Osteocyte (in vitro differentiated cells): ENCODE data around the gene PDE4DIP. TPM values are rescaled to one million over a fixed set of nuclear protein-coding genes. Genes with fewer than 3 reads are reported as not detected.
"Not testable (repeated sequence)": the region's sequence is repeated elsewhere in the genome, so short reads cannot be mapped to it uniquely, and the experiment has no call there.

Experiments
- DNase-seq: peaks from one replicate; pipeline ENCODE4 v3.0.0; 2021; ENCODE audit warnings: mixed read lengths; ENCODE audit not compliant: unreplicated experiment; ENCODE audit errors: extremely low spot score
- H3K27ac Mint-ChIP-seq: one replicate; pipeline ENCODE4 v1.8.0; 2021; ENCODE audit warnings: mild to moderate bottlenecking, mixed read lengths; ENCODE audit not compliant: unreplicated experiment
- H3K27me3 Mint-ChIP-seq: one replicate; pipeline ENCODE4 v1.8.0; 2021; ENCODE audit warnings: mixed read lengths; ENCODE audit not compliant: unreplicated experiment
- H3K36me3 Mint-ChIP-seq: one replicate; pipeline ENCODE4 v1.8.0; 2021; ENCODE audit warnings: mixed read lengths; ENCODE audit not compliant: unreplicated experiment
- H3K4me1 Mint-ChIP-seq: one replicate; pipeline ENCODE4 v1.8.0; 2021; ENCODE audit warnings: mixed read lengths; ENCODE audit not compliant: unreplicated experiment
- H3K4me3 Mint-ChIP-seq: one replicate; pipeline ENCODE4 v1.8.0; 2021; ENCODE audit warnings: mild to moderate bottlenecking, moderate library complexity, mixed read lengths; ENCODE audit not compliant: unreplicated experiment
- H3K9me3 Mint-ChIP-seq: one replicate; pipeline ENCODE4 v1.8.0; 2021; ENCODE audit warnings: mixed read lengths; ENCODE audit not compliant: unreplicated experiment
- total RNA-seq: library from RNA; stranded (reverse); gene quantifications from 2 replicates; pipeline ENCODE4 v1.2.1, GENCODE V29; 2021

The PDE4DIP gene
- total RNA-seq, 1 donor from 2014 or later = 79.9 TPM

- H3K9me3 Mint-ChIP-seq, H3K4me1 Mint-ChIP-seq, DNase-seq, H3K27me3 Mint-ChIP-seq, H3K36me3 Mint-ChIP-seq, H3K27ac Mint-ChIP-seq, H3K4me3 Mint-ChIP-seq: not testable (repeated sequence)
These were observed 91.3 kb downstream of the PDE4DIP start for GRCh38 chr1:148935381-148936002.

- H3K9me3 Mint-ChIP-seq, H3K27ac Mint-ChIP-seq, H3K36me3 Mint-ChIP-seq, H3K27me3 Mint-ChIP-seq, H3K4me1 Mint-ChIP-seq, H3K4me3 Mint-ChIP-seq, DNase-seq: not testable (repeated sequence)
These were observed 98.7 kb downstream of the PDE4DIP start for GRCh38 chr1:148942906-148943305.

- H3K9me3 Mint-ChIP-seq = not testable (repeated sequence)
These were observed 100.9 kb downstream of the PDE4DIP start for GRCh38 chr1:148945130-148945529.

GRCh38 chr1:148948768-148949167 lies 104.5 kb downstream of the PDE4DIP start:
- H3K27ac Mint-ChIP-seq, H3K9me3 Mint-ChIP-seq, H3K4me3 Mint-ChIP-seq, H3K27me3 Mint-ChIP-seq, DNase-seq, H3K36me3 Mint-ChIP-seq, H3K4me1 Mint-ChIP-seq: not testable (repeated sequence)

More at GRCh38 chr1:148945130-148945529, 100.9 kb downstream of the PDE4DIP start:
- not testable (repeated sequence) for H3K4me1 Mint-ChIP-seq, H3K36me3 Mint-ChIP-seq, H3K27me3 Mint-ChIP-seq, H3K27ac Mint-ChIP-seq, DNase-seq, H3K4me3 Mint-ChIP-seq

- H3K27me3 Mint-ChIP-seq, H3K36me3 Mint-ChIP-seq, H3K9me3 Mint-ChIP-seq: not testable (repeated sequence)
- peak overlapping the region; percentile 95 for H3K27ac Mint-ChIP-seq
- H3K4me3 Mint-ChIP-seq = peak overlapping the region; percentile 94
- DNase-seq = peak; percentile 86
- H3K4me1 Mint-ChIP-seq = peaks cover 10% of the 10 kb centered on the region
These were observed 107.4 kb downstream of the PDE4DIP start for GRCh38 chr1:148951336-148952227.

DNA sequence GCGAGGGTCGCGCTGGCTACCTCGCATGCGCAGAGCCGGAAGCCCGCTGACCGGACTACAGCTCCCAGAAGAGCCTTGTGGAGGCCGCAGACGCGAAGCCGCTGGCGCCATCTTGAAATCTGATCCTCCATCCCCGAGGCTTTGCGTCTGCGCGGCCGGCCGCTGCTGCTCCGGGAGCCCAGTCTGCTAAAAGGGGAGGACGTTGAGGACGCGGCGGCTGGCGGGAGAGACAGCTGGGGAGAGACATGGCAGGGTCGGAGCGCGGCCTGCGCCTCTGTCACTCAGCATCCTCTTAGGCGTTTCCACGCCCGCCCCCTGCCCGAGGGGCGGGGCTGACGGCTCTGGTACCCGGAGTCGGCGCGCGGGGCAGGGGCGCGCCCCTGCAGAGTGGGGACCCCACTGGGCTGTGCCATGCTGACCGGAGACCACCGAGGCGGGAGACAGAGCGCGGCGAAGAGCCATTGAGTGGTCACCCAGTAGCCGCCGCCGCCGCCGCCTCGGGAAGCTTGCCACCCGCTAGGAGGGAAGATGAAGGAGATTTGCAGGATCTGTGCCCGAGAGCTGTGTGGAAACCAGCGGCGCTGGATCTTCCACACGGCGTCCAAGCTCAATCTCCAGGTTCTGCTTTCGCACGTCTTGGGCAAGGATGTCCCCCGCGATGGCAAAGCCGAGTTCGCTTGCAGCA lies 108.2 kb downstream of the PDE4DIP start:
- Mint-ChIP-seq H3K4me1 (peaks cover 10% of the 10 kb centered on the region), H3K27ac (peak overlapping the region; percentile 95), H3K4me3 (peak overlapping the region; percentile 94)
- peak; percentile 94 for DNase-seq
- H3K36me3 Mint-ChIP-seq, H3K9me3 Mint-ChIP-seq, H3K27me3 Mint-ChIP-seq: not testable (repeated sequence)

DNA sequence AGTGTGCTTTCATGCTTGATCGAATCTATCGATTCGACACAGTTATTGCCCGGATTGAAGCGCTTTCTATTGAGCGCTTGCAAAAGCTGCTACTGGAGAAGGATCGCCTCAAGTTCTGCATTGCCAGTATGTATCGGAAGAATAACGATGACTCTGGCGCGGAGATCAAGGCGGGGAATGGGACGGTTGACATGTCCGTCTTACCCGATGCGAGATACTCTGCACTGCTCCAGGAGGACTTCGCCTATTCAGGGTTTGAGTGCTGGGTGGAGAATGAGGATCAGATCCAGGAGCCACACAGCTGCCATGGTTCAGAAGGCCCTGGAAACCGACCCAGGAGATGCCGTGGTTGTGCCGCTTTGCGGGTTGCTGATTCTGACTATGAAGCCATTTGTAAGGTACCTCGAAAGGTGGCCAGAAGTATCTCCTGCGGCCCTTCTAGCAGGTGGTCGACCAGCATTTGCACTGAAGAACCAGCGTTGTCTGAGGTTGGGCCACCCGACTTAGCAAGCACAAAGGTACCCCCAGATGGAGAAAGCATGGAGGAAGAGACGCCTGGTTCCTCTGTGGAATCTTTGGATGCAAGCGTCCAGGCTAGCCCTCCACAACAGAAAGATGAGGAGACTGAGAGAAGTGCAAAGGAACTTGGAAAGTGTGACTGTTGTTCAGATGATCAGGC lies 108.8 kb downstream of the PDE4DIP start:
- not testable (repeated sequence) for H3K27me3 Mint-ChIP-seq, H3K36me3 Mint-ChIP-seq, H3K9me3 Mint-ChIP-seq
- Mint-ChIP-seq H3K4me3 (peak overlapping the region; percentile 78), H3K4me1 (peaks cover 10% of the 10 kb centered on the region), H3K27ac (peak overlapping the region; percentile 70)
- DNase-seq = peak; percentile 74

DNA sequence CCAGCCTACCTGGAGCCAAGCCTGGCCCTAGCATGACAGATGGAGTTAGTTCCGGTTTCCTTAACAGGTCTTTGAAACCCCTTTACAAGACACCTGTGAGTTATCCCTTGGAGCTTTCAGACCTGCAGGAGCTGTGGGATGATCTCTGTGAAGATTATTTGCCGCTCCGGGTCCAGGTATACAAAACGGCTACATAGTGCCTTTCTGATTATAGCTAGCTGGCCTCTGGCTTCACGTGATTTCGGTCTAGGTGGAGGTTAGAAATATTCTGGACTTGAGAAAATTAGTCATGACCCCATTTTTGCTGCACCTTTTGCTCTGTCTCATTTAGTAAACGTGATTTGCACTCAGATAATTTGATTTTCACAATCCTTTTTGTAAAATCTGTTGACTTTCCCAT lies 109.5 kb downstream of the PDE4DIP start:
- not testable (repeated sequence) for H3K27me3 Mint-ChIP-seq, H3K27ac Mint-ChIP-seq

DNA sequence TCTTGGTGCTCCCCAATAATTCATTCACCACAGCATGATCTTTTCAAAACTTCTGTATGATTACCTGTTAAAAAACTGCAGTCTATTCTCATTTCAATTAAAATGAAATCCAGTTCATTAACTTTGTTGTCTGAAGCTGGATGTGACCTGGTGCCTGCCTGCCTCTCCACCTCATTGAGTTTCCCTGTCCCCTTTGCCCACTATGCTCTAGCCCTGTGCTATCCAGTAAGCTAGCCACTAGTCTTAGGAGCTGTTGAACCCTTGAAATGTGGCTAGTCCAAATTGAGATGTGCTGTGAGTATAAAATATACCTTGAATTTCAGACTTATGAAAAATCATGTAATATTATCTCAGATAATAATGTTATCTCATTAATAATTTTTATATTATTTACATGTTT lies 114.1 kb downstream of the PDE4DIP start:
- DNase-seq, H3K9me3 Mint-ChIP-seq, H3K27me3 Mint-ChIP-seq, H3K4me1 Mint-ChIP-seq, H3K4me3 Mint-ChIP-seq, H3K36me3 Mint-ChIP-seq, H3K27ac Mint-ChIP-seq: not testable (repeated sequence)

More for the DNA sequence above, 109.5 kb downstream of the PDE4DIP start:
- Mint-ChIP-seq H3K4me1 (peaks cover 12% of the 10 kb centered on the region), H3K4me3 (peak overlapping the region; percentile 73)
- not testable (repeated sequence) for DNase-seq, H3K36me3 Mint-ChIP-seq, H3K9me3 Mint-ChIP-seq

GRCh38 chr1:148960212-148961000 lies 116.2 kb downstream of the PDE4DIP start:
- DNase-seq, H3K9me3 Mint-ChIP-seq, H3K4me1 Mint-ChIP-seq, H3K27me3 Mint-ChIP-seq, H3K36me3 Mint-ChIP-seq, H3K27ac Mint-ChIP-seq, H3K4me3 Mint-ChIP-seq: not testable (repeated sequence)
